ENCODE data around the gene TP63.

DNA sequence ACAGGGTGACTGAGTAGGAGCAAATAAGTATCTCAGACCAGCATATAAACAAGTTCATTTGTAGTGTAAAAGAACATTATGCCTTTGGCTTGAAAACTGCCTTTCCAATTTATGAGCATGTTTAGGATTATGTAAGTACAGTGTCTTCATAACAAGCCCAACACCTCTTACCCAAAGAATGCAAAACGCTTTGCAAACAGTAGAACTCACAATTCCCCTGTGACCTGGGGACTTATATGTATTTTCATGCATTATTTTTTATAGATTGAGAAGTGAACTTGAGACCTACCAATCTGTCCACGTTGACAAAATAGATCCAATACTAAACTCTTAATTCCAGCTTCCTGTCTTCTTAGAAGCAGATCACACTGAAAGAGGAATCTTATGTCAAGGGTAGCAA is 202.1 kb downstream of the TP63 start:
- TF ChIP-seq POLR2A (IDR thresholded peaks at IDR 0.05) = no peak
- TF ChIP-seq, protein P1, sequence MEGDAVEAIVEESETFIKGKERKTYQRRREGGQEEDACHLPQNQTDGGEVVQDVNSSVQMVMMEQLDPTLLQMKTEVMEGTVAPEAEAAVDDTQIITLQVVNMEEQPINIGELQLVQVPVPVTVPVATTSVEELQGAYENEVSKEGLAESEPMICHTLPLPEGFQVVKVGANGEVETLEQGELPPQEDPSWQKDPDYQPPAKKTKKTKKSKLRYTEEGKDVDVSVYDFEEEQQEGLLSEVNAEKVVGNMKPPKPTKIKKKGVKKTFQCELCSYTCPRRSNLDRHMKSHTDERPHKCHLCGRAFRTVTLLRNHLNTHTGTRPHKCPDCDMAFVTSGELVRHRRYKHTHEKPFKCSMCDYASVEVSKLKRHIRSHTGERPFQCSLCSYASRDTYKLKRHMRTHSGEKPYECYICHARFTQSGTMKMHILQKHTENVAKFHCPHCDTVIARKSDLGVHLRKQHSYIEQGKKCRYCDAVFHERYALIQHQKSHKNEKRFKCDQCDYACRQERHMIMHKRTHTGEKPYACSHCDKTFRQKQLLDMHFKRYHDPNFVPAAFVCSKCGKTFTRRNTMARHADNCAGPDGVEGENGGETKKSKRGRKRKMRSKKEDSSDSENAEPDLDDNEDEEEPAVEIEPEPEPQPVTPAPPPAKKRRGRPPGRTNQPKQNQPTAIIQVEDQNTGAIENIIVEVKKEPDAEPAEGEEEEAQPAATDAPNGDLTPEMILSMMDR (IDR thresholded peaks at IDR 0.05) = no peak

All from Peyer's patch (tissue), 4 donors.